K562 (cell line): ENCODE measurements around the gene SYT7. TPM values are rescaled to one million over a fixed set of nuclear protein-coding genes. Genes with fewer than 3 reads are reported as not detected.
A peak's percentile ranks its signal among the peaks of the same experiment; 100 is the strongest.

Experiments used
- ATAC-seq: fragments of 200-7000 bp; cut with Tn5 transposase; 3 replicates; pipeline ENCODE4 v1.9.1; 2020; ENCODE audit warnings: moderate library complexity
- BruUV-seq: library from RNA; stranded (reverse); fragments of 400-500 nt; replicated peaks from 2 replicates; lab custom pipeline; 2021; lab: Mats Ljungman, UMichigan
- CTCF ChIA-PET: fragments of 300-600 bp; formaldehyde crosslinking; extraction: SDS; loops from one replicate; lab custom pipeline; 2021; ENCODE audit warnings: low intra/inter-chr PET ratio; lab: Yijun Ruan, JAX
- POLR2A ChIA-PET: fragments of 300-600, 350-650 bp; sonication (Branson Sonifier 250); formaldehyde crosslinking; extraction: SDS; loops from one replicate; lab custom pipeline; 2021; ENCODE audit warnings: antibody characterized with exemption, inconsistent platforms; lab: Yijun Ruan, JAX
- DNase-seq, 4 experiments: peaks; one replicate each; pipeline versions ENCODE4 v3.0.0 to v3.0.0-alpha.2; 2011 to 2018; ENCODE audit warnings: low spot score in 3 of 4, mixed read lengths in 3 of 4; ENCODE audit errors: extremely low read depth in 1 of 4
- FAIRE-seq: peaks from 2 replicates; lab custom pipeline; 2011; peaks lifted over from hg19 to GRCh38; lab: Jason Lieb, UNC
- H2AFZ ChIP-seq: 2 replicates; pipeline ENCODE4 v1.6.0; 2011; ENCODE audit warnings: low read depth, low read length, control low read depth, inconsistent platforms
- H3K27ac ChIP-seq: fragments of 200-600 bp; 3 replicates; pipeline ENCODE4 v1.8.0; 2011; ENCODE audit warnings: low read depth, mild to moderate bottlenecking, control low read depth, inconsistent platforms, low read length, moderate library complexity, mixed read lengths; ENCODE audit errors: extremely low read depth
- H3K27me3 ChIP-seq, 2 experiments: fragments of 300-600 bp in 1 of 2; 2 replicates in 1 of 2; 3 replicates in 1 of 2; pipeline versions ENCODE4 v1.6.0 to v1.8.0; 2011; ENCODE audit warnings: inconsistent platforms in 2 of 2, low read length in 2 of 2, mild to moderate bottlenecking in 1 of 2, mixed read lengths in 1 of 2, moderate library complexity in 1 of 2; ENCODE audit not compliant: control insufficient read depth in 2 of 2, insufficient read depth in 2 of 2
- H3K36me3 ChIP-seq: fragments of 300-600 bp; 3 replicates; pipeline ENCODE4 v1.8.0; 2011; ENCODE audit warnings: mild to moderate bottlenecking, low read length, inconsistent platforms; ENCODE audit not compliant: control insufficient read depth, insufficient read depth
- H3K4me1 ChIP-seq, 2 experiments: fragments of 200-600 bp in 1 of 2; replicated peaks in 1 of 2; 2 replicates in 1 of 2; 3 replicates in 1 of 2; pipeline versions ENCODE4 v1.5.1 to v1.8.0; 2011; ENCODE audit warnings: inconsistent platforms in 2 of 2, low read length in 2 of 2, mild to moderate bottlenecking in 1 of 2, mixed read lengths in 1 of 2, moderate library complexity in 1 of 2; ENCODE audit not compliant: control insufficient read depth in 2 of 2, insufficient read depth in 2 of 2
- H3K4me2 ChIP-seq: 2 replicates; pipeline ENCODE4 v1.6.1; 2011; ENCODE audit warnings: low read length, control low read depth, inconsistent platforms, mixed read lengths; ENCODE audit not compliant: insufficient read depth
- H3K4me3 ChIP-seq: fragments of 200-600 bp; sonication (generic), shearing (Covaris generic); 2 replicates; pipeline ENCODE4 v1.5.1; 2016; ENCODE audit warnings: control low read depth, inconsistent platforms
- H3K79me2 ChIP-seq: fragments of 200-600 bp; 3 replicates; pipeline ENCODE4 v1.8.0; 2011; ENCODE audit warnings: low read length, inconsistent platforms; ENCODE audit not compliant: control insufficient read depth, insufficient read depth
- H3K9ac ChIP-seq, 2 experiments: 2 replicates each; pipeline versions ENCODE4 v1.6.0 to v1.6.1; 2011; ENCODE audit warnings: low read depth in 2 of 2, low read length in 2 of 2, control low read depth in 1 of 2, inconsistent platforms in 1 of 2, mild to moderate bottlenecking in 1 of 2, mixed read lengths in 1 of 2; ENCODE audit not compliant: insufficient read depth in 1 of 2
- H3K9me1 ChIP-seq: one replicate; pipeline ENCODE4 v1.6.0; 2011; ENCODE audit warnings: inconsistent platforms, mild to moderate bottlenecking, low read length, moderate library complexity; ENCODE audit not compliant: control insufficient read depth, insufficient read depth
- H3K9me3 ChIP-seq: replicated peaks from 2 replicates; pipeline ENCODE4 v1.5.1; 2011; ENCODE audit warnings: low read depth, low read length, inconsistent platforms; ENCODE audit not compliant: control insufficient read depth, insufficient read depth
- H4K20me1 ChIP-seq: replicated peaks from 2 replicates; pipeline ENCODE4 v1.6.1; 2011; ENCODE audit warnings: low read length, inconsistent platforms, mixed read lengths; ENCODE audit not compliant: control insufficient read depth, insufficient read depth
- CSDE1 ChIP-seq, 2 experiments: fragments of 450-650 bp; IDR thresholded peaks; 2 replicates each; pipeline ENCODE4 v1.6.1; 2016; ENCODE audit warnings: mild to moderate bottlenecking in 1 of 2
- HMGN3 ChIP-seq: IDR thresholded peaks from 2 replicates; pipeline ENCODE4 v1.6.1; 2011; ENCODE audit warnings: borderline replicate concordance, low read depth, mild to moderate bottlenecking, mixed read lengths, low read length; ENCODE audit not compliant: insufficient read length; ENCODE audit errors: extremely low read depth
- NRF1 ChIP-seq, 2 experiments: fragments of 450-650 bp; IDR thresholded peaks in 1 of 2; conservative IDR thresholded peaks in 1 of 2; 2 replicates each; pipeline ENCODE4 v1.6.1; 2014; ENCODE audit warnings: mild to moderate bottlenecking in 2 of 2
- SAP30 ChIP-seq: fragments of 200-600 bp; sonication (generic); IDR thresholded peaks from 2 replicates; pipeline ENCODE4 v1.6.1; 2012; ENCODE audit warnings: borderline replicate concordance, low read depth, mild to moderate bottlenecking, moderate library complexity, low read length, control low read depth, inconsistent platforms; ENCODE audit not compliant: insufficient read depth, poor library complexity, severe bottlenecking
- WGBS: fragments of 100-300 bp; shearing (Covaris generic); methylation state at CpG from one replicate; pipeline ENCODE4 v1.1.6; 2016; ENCODE audit warnings: low coverage, mixed read lengths; ENCODE audit not compliant: insufficient coverage; ENCODE audit errors: missing lambda C conversion rate; 5-methylcytosine and 5-hydroxymethylcytosine counted together
- in situ Hi-C: fragments of 300-500 bp; cut with MboI; formaldehyde crosslinking; loops from 4 replicates; pipeline ENCODE4 v1.15.0; 2018; ENCODE audit warnings: inconsistent platforms, mixed read lengths
- intact Hi-C: fragments of 100-400 bp; cut with micrococcal nuclease; formaldehyde crosslinking; loops from 2 replicates; pipeline ENCODE4 v1.14.2; 2022
- polyA plus RNA-seq, 8 experiments: library from polyadenylated mRNA; depleted of rRNA in 4 of 8; stranded (reverse) in 5 of 8; unstranded in 3 of 8; fragments of >200 nt; fragmentation: Nextera tagmentation in 2 of 8; fragmentation: Illumina TruSeq in 1 of 8; extraction: Ambion mirVana in 2 of 8; extraction: Trizol in 1 of 8; gene quantifications; 2 replicates each; pipeline versions ENCODE4 v1.2.1 to v1.2.3, GENCODE V29; 2011 to 2014; ENCODE audit warnings: inconsistent platforms in 1 of 8, missing spikeins in 1 of 8
- total RNA-seq, 7 experiments: library from RNA; depleted of rRNA in 6 of 7; stranded (reverse); fragments of >200 nt in 6 of 7; fragmentation: Illumina TruSeq in 2 of 7; extraction: Trizol in 2 of 7; gene quantifications; 2 replicates each; pipeline versions ENCODE4 v1.2.1 to v1.2.3, GENCODE V29; 2011 to 2021; ENCODE audit warnings: low replicate concordance in 1 of 7
- TF ChIP-seq, protein P1 (sequence below): fragments of 250-450 bp; sonication (Bioruptor Pico); IDR thresholded peaks from 2 replicates; pipeline ENCODE4 v1.4.0; 2020; ENCODE audit warnings: borderline replicate concordance
- TF ChIP-seq, protein P2 (sequence below): fragments of 250-450 bp; sonication (Bioruptor Pico); IDR thresholded peaks from 2 replicates; pipeline ENCODE4 v1.8.0; 2021; ENCODE audit warnings: mild to moderate bottlenecking, moderate library complexity

The SYT7 gene
- total and polyA plus RNA-seq, 9 of the 15 experiments (the other 6 are each of a cell fraction or from before 2014, with no cell fraction given): 0.01 to 0.51 (median 0.16) TPM; not detected in 1

DNA sequence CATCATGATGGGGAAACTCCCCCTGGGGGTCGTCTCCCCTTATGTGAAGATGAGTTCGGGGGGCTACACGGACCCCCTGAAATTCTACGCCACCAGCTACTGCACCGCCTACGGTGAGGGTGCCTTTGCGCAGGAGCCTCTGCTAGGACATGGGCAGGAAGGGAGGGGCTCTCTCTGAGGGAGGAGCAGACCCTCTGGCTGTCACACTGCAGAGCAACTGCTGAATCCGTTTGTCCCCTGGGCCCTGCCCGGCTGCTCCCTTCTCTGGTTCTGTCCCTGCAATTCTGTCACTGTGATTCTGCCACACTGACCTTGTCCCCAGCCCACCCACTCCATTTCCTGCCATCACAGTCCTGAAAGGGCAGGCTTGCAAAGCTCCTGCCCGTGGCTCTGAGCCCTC, 99.1 kb downstream of the SYT7 start:
- TF ChIP-seq, protein P1, sequence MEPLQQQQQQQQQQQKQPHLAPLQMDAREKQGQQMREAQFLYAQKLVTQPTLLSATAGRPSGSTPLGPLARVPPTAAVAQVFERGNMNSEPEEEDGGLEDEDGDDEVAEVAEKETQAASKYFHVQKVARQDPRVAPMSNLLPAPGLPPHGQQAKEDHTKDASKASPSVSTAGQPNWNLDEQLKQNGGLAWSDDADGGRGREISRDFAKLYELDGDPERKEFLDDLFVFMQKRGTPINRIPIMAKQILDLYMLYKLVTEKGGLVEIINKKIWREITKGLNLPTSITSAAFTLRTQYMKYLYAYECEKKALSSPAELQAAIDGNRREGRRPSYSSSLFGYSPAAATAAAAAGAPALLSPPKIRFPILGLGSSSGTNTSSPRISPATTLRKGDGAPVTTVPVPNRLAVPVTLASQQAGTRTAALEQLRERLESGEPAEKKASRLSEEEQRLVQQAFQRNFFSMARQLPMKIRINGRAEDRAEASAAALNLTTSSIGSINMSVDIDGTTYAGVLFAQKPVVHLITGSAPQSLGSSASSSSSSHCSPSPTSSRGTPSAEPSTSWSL (CRISPR knock-in tag): no peak
- TF ChIP-seq HMGN3: no peak
- TF ChIP-seq NRF1 (conservative IDR thresholded peaks at IDR 0.05 in 1 of 2, IDR thresholded peaks at IDR 0.05 in 1 of 2): no peak
- TF ChIP-seq, protein P2, sequence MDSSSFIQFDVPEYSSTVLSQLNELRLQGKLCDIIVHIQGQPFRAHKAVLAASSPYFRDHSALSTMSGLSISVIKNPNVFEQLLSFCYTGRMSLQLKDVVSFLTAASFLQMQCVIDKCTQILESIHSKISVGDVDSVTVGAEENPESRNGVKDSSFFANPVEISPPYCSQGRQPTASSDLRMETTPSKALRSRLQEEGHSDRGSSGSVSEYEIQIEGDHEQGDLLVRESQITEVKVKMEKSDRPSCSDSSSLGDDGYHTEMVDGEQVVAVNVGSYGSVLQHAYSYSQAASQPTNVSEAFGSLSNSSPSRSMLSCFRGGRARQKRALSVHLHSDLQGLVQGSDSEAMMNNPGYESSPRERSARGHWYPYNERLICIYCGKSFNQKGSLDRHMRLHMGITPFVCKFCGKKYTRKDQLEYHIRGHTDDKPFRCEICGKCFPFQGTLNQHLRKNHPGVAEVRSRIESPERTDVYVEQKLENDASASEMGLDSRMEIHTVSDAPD (CRISPR knock-in tag): no peak
- no peak for TF ChIP-seq CSDE1 (IDR thresholded peaks at IDR 0.05)
- no peak for TF ChIP-seq SAP30
- Histone ChIP-seq H3K4me1 (peaks cover 0 to 34% of the 10 kb centered on the region in 2 experiments; a peak in 2 of 5 replicates), H3K4me2 (no peak overlapping the region), H3K27ac (no peak overlapping the region), H3K9me3 (no peaks in the 10 kb centered on the region), H2AFZ (no peak overlapping the region), H3K27me3 (peaks cover 32 to 64% of the 10 kb centered on the region in 2 experiments), H3K79me2 (no peaks in the 10 kb centered on the region), H3K4me3 (no peak overlapping the region), H3K9ac (0 out of 4 replicates have a peak overlapping the region, but pooled peaks of 1 of the 2 experiments have one; percentile 20), H3K36me3 (no peaks in the 10 kb centered on the region), H4K20me1 (peaks cover 12% of the 10 kb centered on the region; the same call in 1 of the 2 replicates), H3K9me1 (no peaks in the 10 kb centered on the region)
- DNase-seq: no peak
- no peak for FAIRE-seq
- 0% methylated on average over 10 of the region's 10 CpGs for WGBS
- ChIA-PET CTCF (no interaction called here), POLR2A (interaction anchor here (1.1 to 1.2 kb wide), 2 partner anchors 11 to 20 kb away, joined by 4 to 9 read pairs; no protein-coding TSS in a partner anchor)
- no peak for ATAC-seq
- intact Hi-C loops (no loop called here), in situ Hi-C loops (no loop called here)
- no TSS peak for BruUV-seq
